SK-N-MC (cell line): ENCODE measurements around the gene ZNF526.

ENCODE experiments used
- DNase-seq: peaks from one replicate; pipeline ENCODE4 v3.0.0-alpha.2; 2011; ENCODE audit warnings: low read depth, low spot score
- H3K27ac ChIP-seq: fragments of 200-600 bp; sonication (generic); 2 replicates; pipeline ENCODE4 v1.5.1; 2016; ENCODE audit warnings: mixed run types
- H3K36me3 ChIP-seq: fragments of 200-600 bp; sonication (generic); 2 replicates; pipeline ENCODE4 v1.6.1; 2017; ENCODE audit warnings: antibody characterized with exemption, low read length, mixed read lengths; ENCODE audit not compliant: insufficient read depth
- H3K4me3 ChIP-seq: fragments of 200-600 bp; sonication (generic); 2 replicates; pipeline ENCODE4 v1.5.1; 2016
- H3K9ac ChIP-seq: fragments of 200-600 bp; sonication (generic); 2 replicates; pipeline ENCODE4 v1.8.0; 2017; ENCODE audit warnings: mixed run types, mixed read lengths; ENCODE audit not compliant: insufficient read length
- H3K9me3 ChIP-seq: fragments of 200-600 bp; sonication (generic); 2 replicates; pipeline ENCODE4 v1.6.1; 2017; ENCODE audit warnings: low read depth, mild to moderate bottlenecking, antibody characterized with exemption, low read length, moderate library complexity, mixed read lengths
- EZH2 ChIP-seq: fragments of 200-600 bp; sonication (generic); IDR thresholded peaks from one replicate; pipeline ENCODE4 v1.6.1; 2017; ENCODE audit warnings: antibody characterized with exemption
- FOXP2 ChIP-seq: optimal IDR thresholded peaks from 2 replicates; pipeline ENCODE3; 2011; ENCODE audit warnings: mild to moderate bottlenecking, moderate library complexity; ENCODE audit not compliant: insufficient read depth; ENCODE audit errors: extremely low read length, control extremely low read depth
- POLR2AphosphoS5 ChIP-seq: IDR thresholded peaks from 2 replicates; pipeline ENCODE4 v1.6.1; 2012; ENCODE audit warnings: mild to moderate bottlenecking, low read depth, low read length, borderline replicate concordance

Gene ZNF526

GRCh38 chr19:42225718-42226292 lies 5.7 kb downstream of the ZNF526 start:
- DNase-seq = no peak
- Histone ChIP-seq H3K9ac (no peak overlapping the region), H3K4me3 (no peak overlapping the region), H3K27ac (no peak overlapping the region), H3K9me3 (no peaks in the 10 kb centered on the region), H3K36me3 (peaks cover 54% of the 10 kb centered on the region)
- TF ChIP-seq FOXP2 = no peak
- TF ChIP-seq EZH2 = no peak
- no peak for TF ChIP-seq POLR2AphosphoS5

- DNase-seq = no peak
- H3K36me3 ChIP-seq = peaks cover 65% of the 10 kb centered on the region
These were observed 6.8 kb downstream of the ZNF526 start for GRCh38 chr19:42226886-42227285.

GRCh38 chr19:42228641-42229040 lies 8.5 kb downstream of the ZNF526 start:
- no peak overlapping the region for H3K9ac ChIP-seq

More at GRCh38 chr19:42226886-42227285, 6.8 kb downstream of the ZNF526 start:
- H3K4me3 ChIP-seq = no peak overlapping the region
- TF ChIP-seq POLR2AphosphoS5 (no peak), EZH2 (no peak), FOXP2 (no peak)
- H3K27ac ChIP-seq = no peak overlapping the region
- H3K9ac ChIP-seq = no peak overlapping the region
- no peaks in the 10 kb centered on the region for H3K9me3 ChIP-seq

GRCh38 chr19:42229301-42229854 lies 9.3 kb downstream of the ZNF526 start:
- no peaks in the 10 kb centered on the region for H3K9me3 ChIP-seq
- no peak overlapping the region for H3K4me3 ChIP-seq
- peak overlapping the region; percentile 62 for H3K27ac ChIP-seq
- H3K36me3 ChIP-seq = peaks cover 82% of the 10 kb centered on the region
- TF ChIP-seq EZH2 (no peak), POLR2AphosphoS5 (no peak; the same call in 1 of the 2 replicates), FOXP2 (no peak)
- H3K9ac ChIP-seq = no peak overlapping the region
- no peak for DNase-seq

More at GRCh38 chr19:42228641-42229040, 8.5 kb downstream of the ZNF526 start:
- Histone ChIP-seq H3K4me3 (no peak overlapping the region), H3K36me3 (peaks cover 79% of the 10 kb centered on the region), H3K9me3 (no peaks in the 10 kb centered on the region), H3K27ac (no peak overlapping the region)
- no peak for TF ChIP-seq FOXP2
- DNase-seq = no peak

GRCh38 chr19:42229855-42230351 lies 9.8 kb downstream of the ZNF526 start:
- Histone ChIP-seq H3K27ac (peak overlapping the region; percentile 62), H3K4me3 (no peak overlapping the region), H3K36me3 (peaks cover 82% of the 10 kb centered on the region), H3K9ac (no peak overlapping the region), H3K9me3 (no peaks in the 10 kb centered on the region)
- no peak for DNase-seq
- no peak for TF ChIP-seq FOXP2
- TF ChIP-seq POLR2AphosphoS5 = no peak
- no peak for TF ChIP-seq EZH2

- Histone ChIP-seq H3K4me3 (no peak overlapping the region), H3K9me3 (no peaks in the 10 kb centered on the region), H3K9ac (no peak overlapping the region), H3K27ac (no peak overlapping the region), H3K36me3 (peaks cover 82% of the 10 kb centered on the region)
- TF ChIP-seq EZH2 (no peak), FOXP2 (no peak)
- no peak for DNase-seq
These were observed 10.5 kb downstream of the ZNF526 start for GRCh38 chr19:42230571-42230970.

- Histone ChIP-seq H3K4me3 (no peak overlapping the region), H3K9ac (no peak overlapping the region), H3K27ac (no peak overlapping the region), H3K36me3 (peaks cover 81% of the 10 kb centered on the region), H3K9me3 (no peaks in the 10 kb centered on the region)
- no peak for TF ChIP-seq EZH2
- no peak for TF ChIP-seq POLR2AphosphoS5
- no peak for TF ChIP-seq FOXP2
- DNase-seq = no peak
These were observed 12.3 kb downstream of the ZNF526 start for GRCh38 chr19:42232435-42232834.

- no peak for DNase-seq
- Histone ChIP-seq H3K9ac (no peak overlapping the region), H3K4me3 (no peak overlapping the region), H3K36me3 (peaks cover 81% of the 10 kb centered on the region), H3K9me3 (no peaks in the 10 kb centered on the region), H3K27ac (no peak overlapping the region)
- TF ChIP-seq POLR2AphosphoS5 (no peak), EZH2 (no peak)
These were observed 13.0 kb downstream of the ZNF526 start for GRCh38 chr19:42233106-42233505.

- H3K36me3 ChIP-seq = peaks cover 80% of the 10 kb centered on the region
- no peak for DNase-seq
These were observed 13.7 kb downstream of the ZNF526 start for GRCh38 chr19:42233678-42234292.

More at GRCh38 chr19:42233678-42234292, 13.7 kb downstream of the ZNF526 start:
- no peak overlapping the region for H3K4me3 ChIP-seq
- H3K27ac ChIP-seq = no peak overlapping the region
- H3K9ac ChIP-seq = no peak overlapping the region
- TF ChIP-seq FOXP2 = no peak
- TF ChIP-seq POLR2AphosphoS5 = no peak
- TF ChIP-seq EZH2 = no peak
- no peaks in the 10 kb centered on the region for H3K9me3 ChIP-seq
